H1 (cell line): Measurements from ENCODE around the gene LCAT.

Experiments used
- BCL11A ChIP-seq, 2 experiments: IDR thresholded peaks; one replicate each; pipeline ENCODE4 v1.6.1; 2011; ENCODE audit warnings: low read depth in 2 of 2, low read length in 2 of 2, mild to moderate bottlenecking in 2 of 2
- CTCF ChIP-seq, 3 experiments: IDR thresholded peaks; 1 replicate in 2 of 3; 2 replicates in 1 of 3; pipeline versions ENCODE4 v1.5.1 to v1.6.1; 2011; ENCODE audit warnings: low read length in 3 of 3, mild to moderate bottlenecking in 3 of 3, inconsistent platforms in 2 of 3, low read depth in 1 of 3, moderate library complexity in 1 of 3; ENCODE audit not compliant: insufficient read depth in 1 of 3; ENCODE audit errors: control extremely low read depth in 1 of 3
- EZH2 ChIP-seq: fragments of 200-600 bp; sonication (generic); IDR thresholded peaks from 2 replicates; pipeline ENCODE4 v1.7.1; 2012; ENCODE audit warnings: low read depth, mild to moderate bottlenecking, moderate library complexity, low read length, inconsistent platforms; ENCODE audit not compliant: severe bottlenecking
- JUN ChIP-seq: IDR thresholded peaks from 2 replicates; pipeline ENCODE4 v1.6.1; 2011; ENCODE audit warnings: low read depth, mild to moderate bottlenecking, improper control_type of control experiment, low read length
- POLR2A ChIP-seq, 2 experiments: IDR thresholded peaks; 1 replicate in 1 of 2; 2 replicates in 1 of 2; pipeline ENCODE4 v1.6.1; 2011; ENCODE audit warnings: low read depth in 2 of 2, low read length in 2 of 2, mild to moderate bottlenecking in 2 of 2; ENCODE audit errors: control extremely low read depth in 1 of 2
- RXRA ChIP-seq: IDR thresholded peaks from 2 replicates; pipeline ENCODE4 v1.6.1; 2011; ENCODE audit warnings: low read depth, mild to moderate bottlenecking, low read length, moderate library complexity; ENCODE audit not compliant: insufficient read depth
- SRF ChIP-seq: IDR thresholded peaks from 2 replicates; pipeline ENCODE4 v1.6.1; 2011; ENCODE audit warnings: mild to moderate bottlenecking, low read depth, low read length, moderate library complexity
- TEAD4 ChIP-seq: IDR thresholded peaks from 2 replicates; pipeline ENCODE4 v1.6.1; 2012; ENCODE audit warnings: low read depth, low read length, inconsistent platforms, mixed read lengths
- USF2 ChIP-seq: IDR thresholded peaks from 2 replicates; pipeline ENCODE4 v1.6.1; 2011; ENCODE audit warnings: low read length, improper control_type of control experiment
- YY1 ChIP-seq: IDR thresholded peaks from 2 replicates; pipeline ENCODE4 v1.6.1; 2011; ENCODE audit warnings: low read depth, mild to moderate bottlenecking, low read length

DNA sequence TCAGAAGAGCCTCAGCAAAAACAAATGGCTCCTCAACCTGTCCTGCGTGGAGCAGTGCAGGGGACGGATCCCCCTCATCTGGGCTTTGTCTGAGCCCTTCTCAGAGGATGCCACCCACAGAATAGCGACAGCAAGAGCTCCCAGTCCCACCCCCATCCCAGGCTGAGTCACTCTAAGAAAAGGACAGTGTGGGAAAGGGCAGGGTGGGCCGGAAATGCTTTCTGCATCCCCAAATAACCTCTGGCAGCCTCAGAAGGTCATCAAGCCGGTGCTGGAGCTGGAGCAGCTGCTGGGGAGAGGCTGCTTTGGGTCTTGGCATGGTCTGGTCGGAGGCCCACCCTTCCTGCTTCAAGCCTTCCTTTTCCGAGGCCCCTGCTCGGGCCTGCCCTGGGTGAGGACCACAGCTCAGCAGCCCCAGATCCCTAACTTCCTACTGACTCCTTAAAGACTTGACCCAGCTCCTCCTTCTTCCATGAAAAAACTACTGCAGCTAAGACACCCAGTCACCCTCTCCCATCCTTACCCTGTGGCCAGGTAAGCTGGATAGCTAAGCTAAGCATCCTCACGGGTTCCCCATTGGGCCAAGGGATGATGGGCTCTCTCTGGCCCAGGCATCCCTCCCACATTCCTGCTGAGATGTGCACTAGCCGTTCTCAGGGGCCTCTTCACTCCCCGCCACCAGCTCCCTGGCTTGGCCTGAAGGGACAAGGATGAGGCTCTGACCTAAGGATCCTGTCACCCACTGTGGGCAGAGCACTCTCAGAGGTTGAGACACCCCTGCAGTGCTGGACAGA lies 15.8 kb upstream of the LCAT start:
- no peak for TF ChIP-seq BCL11A (IDR thresholded peaks at IDR 0.05; ENCODE audit: low read depth in 2 of 2, low read length in 2 of 2)
- TF ChIP-seq CTCF (IDR thresholded peaks at IDR 0.05; ENCODE audit: control extremely low read depth in 1 of 3, insufficient read depth in 1 of 3, low read depth in 1 of 3, low read length in 3 of 3): no peak
- no peak for TF ChIP-seq YY1
- no peak for TF ChIP-seq POLR2A (IDR thresholded peaks at IDR 0.05; ENCODE audit: control extremely low read depth in 1 of 2, low read depth in 2 of 2, low read length in 2 of 2)
- no peak for TF ChIP-seq RXRA
- TF ChIP-seq JUN: no peak
- no peak for TF ChIP-seq EZH2
- no peak for TF ChIP-seq USF2
- no peak for TF ChIP-seq SRF
- TF ChIP-seq TEAD4: no peak
